H1 (cell line): ENCODE measurements around the gene ATP11A. TPM values are rescaled to one million over a fixed set of nuclear protein-coding genes. Genes with fewer than 3 reads are reported as not detected.

ENCODE experiments used
- CTCF ChIA-PET: fragments of 300-600 bp; sonication (Branson Sonifier 250); formaldehyde crosslinking; loops from one replicate; lab custom pipeline; 2021; ENCODE audit not compliant: partially characterized antibody; lab: Charles Lee
- POLR2A ChIA-PET: fragments of 300-600 bp; sonication (Branson Sonifier 250); formaldehyde crosslinking; loops from one replicate; lab custom pipeline; 2021; ENCODE audit warnings: inconsistent platforms; ENCODE audit not compliant: partially characterized antibody; lab: Charles Lee
- DNase-seq, 2 experiments: peaks; one replicate each; pipeline versions ENCODE4 v3.0.0 to v3.0.0-alpha.2; 2010 to 2022; ENCODE audit warnings: low spot score in 2 of 2, low read depth in 1 of 2, mixed read lengths in 1 of 2
- FAIRE-seq: peaks from 2 replicates; lab custom pipeline; 2011; peaks lifted over from hg19 to GRCh38; lab: Jason Lieb, UNC
- H2AFZ ChIP-seq: 2 replicates; pipeline ENCODE4 v1.8.1; 2012; ENCODE audit warnings: low read length, inconsistent platforms
- H2AK5ac ChIP-seq: 2 replicates; pipeline ENCODE4 v1.6.1; 2013; ENCODE audit warnings: low read depth, low read length
- H2BK120ac ChIP-seq: replicated peaks from 2 replicates; pipeline ENCODE3; 2013; ENCODE audit warnings: low read depth, low read length, inconsistent platforms
- H2BK12ac ChIP-seq: 2 replicates; pipeline ENCODE4 v1.6.1; 2013; ENCODE audit warnings: low read depth, low read length
- H2BK15ac ChIP-seq: 2 replicates; pipeline ENCODE4 v1.6.1; 2013; ENCODE audit warnings: low read length
- H2BK20ac ChIP-seq: 2 replicates; pipeline ENCODE4 v1.6.1; 2013; ENCODE audit warnings: low read length
- H2BK5ac ChIP-seq: 2 replicates; pipeline ENCODE4 v1.6.1; 2013; ENCODE audit warnings: low read depth, low read length
- H3K14ac ChIP-seq: 2 replicates; pipeline ENCODE4 v1.6.1; 2013; ENCODE audit warnings: inconsistent platforms; ENCODE audit not compliant: insufficient read length
- H3K18ac ChIP-seq: 2 replicates; pipeline ENCODE4 v1.6.1; 2013; ENCODE audit warnings: low read length; ENCODE audit errors: extremely low read depth
- H3K23ac ChIP-seq: 2 replicates; pipeline ENCODE4 v1.6.1; 2013; ENCODE audit warnings: inconsistent platforms; ENCODE audit not compliant: insufficient read length
- H3K23me2 ChIP-seq: 2 replicates; pipeline ENCODE4 v1.6.1; 2013; ENCODE audit warnings: low read depth, low read length
- H3K27ac ChIP-seq: 2 replicates; pipeline ENCODE4 v1.6.1; 2011; ENCODE audit warnings: low read depth, low read length, inconsistent platforms
- H3K27me3 ChIP-seq, 4 experiments: replicated peaks in 1 of 4; 1 replicate in 1 of 4; 2 replicates in 3 of 4; pipeline versions ENCODE4 v1.6.1 to v1.8.1; 2011 to 2013; ENCODE audit warnings: low read length in 3 of 4, mild to moderate bottlenecking in 3 of 4, inconsistent platforms in 2 of 4, mixed read lengths in 2 of 4, moderate library complexity in 1 of 4; ENCODE audit not compliant: control insufficient read depth in 3 of 4, insufficient read depth in 3 of 4; ENCODE audit errors: extremely low read depth in 1 of 4
- H3K36me3 ChIP-seq, 4 experiments: 2 replicates each; pipeline versions ENCODE4 v1.6.1 to v1.8.1; 2011 to 2013; ENCODE audit warnings: mild to moderate bottlenecking in 4 of 4, low read length in 3 of 4, moderate library complexity in 2 of 4, control low read depth in 1 of 4, inconsistent platforms in 1 of 4; ENCODE audit not compliant: insufficient read depth in 4 of 4, control insufficient read depth in 2 of 4
- H3K4ac ChIP-seq: replicated peaks from 2 replicates; pipeline ENCODE3; 2013; ENCODE audit warnings: low read length, low read depth, mixed read lengths, inconsistent platforms; ENCODE audit not compliant: insufficient read length
- H3K4me1 ChIP-seq, 4 experiments: replicated peaks in 1 of 4; 1 replicate in 1 of 4; 2 replicates in 3 of 4; pipeline versions ENCODE4 v1.6.1 to v1.8.1; 2011 to 2013; ENCODE audit warnings: low read length in 3 of 4, inconsistent platforms in 2 of 4, mixed read lengths in 1 of 4; ENCODE audit not compliant: insufficient read depth in 4 of 4, control insufficient read depth in 3 of 4
- H3K4me2 ChIP-seq, 2 experiments: 2 replicates each; pipeline versions ENCODE4 v1.6.1 to v1.8.1; 2011 to 2013; ENCODE audit warnings: low read depth in 2 of 2, low read length in 2 of 2, control low read depth in 1 of 2, inconsistent platforms in 1 of 2, mild to moderate bottlenecking in 1 of 2; ENCODE audit not compliant: insufficient read depth in 1 of 2
- H3K4me3 ChIP-seq, 4 experiments: fragments of 200-600, 300-600 bp in 1 of 4; sonication (generic), shearing (Covaris generic), sonication (Bioruptor Twin) in 1 of 4; 2 replicates each; pipeline versions ENCODE4 v1.5.1 to v1.8.1; 2011 to 2016; ENCODE audit warnings: low read length in 4 of 4, low read depth in 3 of 4, control low read depth in 2 of 4, inconsistent platforms in 2 of 4, mild to moderate bottlenecking in 2 of 4, mixed read lengths in 1 of 4, moderate library complexity in 1 of 4; ENCODE audit not compliant: insufficient read depth in 2 of 4; ENCODE audit errors: extremely low read depth in 1 of 4
- H3K56ac ChIP-seq: replicated peaks from 2 replicates; pipeline ENCODE3; 2013; ENCODE audit warnings: low read depth, mild to moderate bottlenecking, mixed read lengths, low read length, inconsistent platforms; ENCODE audit not compliant: insufficient read length
- H3K79me1 ChIP-seq: 2 replicates; pipeline ENCODE4 v1.6.1; 2013; ENCODE audit warnings: low read depth, low read length, control low read depth
- H3K79me2 ChIP-seq, 2 experiments: 2 replicates each; pipeline versions ENCODE4 v1.6.1 to v1.8.1; 2012 to 2013; ENCODE audit warnings: low read length in 2 of 2, mild to moderate bottlenecking in 2 of 2, inconsistent platforms in 1 of 2; ENCODE audit not compliant: insufficient read depth in 2 of 2, control insufficient read depth in 1 of 2
- H3K9ac ChIP-seq, 4 experiments: replicated peaks in 1 of 4; 1 replicate in 1 of 4; 2 replicates in 3 of 4; pipeline versions ENCODE4 v1.6.1 to v1.8.1; 2011 to 2013; ENCODE audit warnings: low read depth in 3 of 4, low read length in 3 of 4, control low read depth in 2 of 4, mild to moderate bottlenecking in 2 of 4, moderate library complexity in 2 of 4, inconsistent platforms in 1 of 4; ENCODE audit errors: extremely low read depth in 1 of 4
- H3K9me3 ChIP-seq, 2 experiments: 2 replicates each; pipeline versions ENCODE4 v1.6.1 to v1.8.1; 2012 to 2013; ENCODE audit warnings: mild to moderate bottlenecking in 2 of 2, moderate library complexity in 2 of 2, control low read depth in 1 of 2, inconsistent platforms in 1 of 2, low read depth in 1 of 2, low read length in 1 of 2, mixed read lengths in 1 of 2; ENCODE audit not compliant: insufficient read depth in 2 of 2
- H4K20me1 ChIP-seq, 2 experiments: replicated peaks in 1 of 2; 2 replicates each; pipeline versions ENCODE3 to v1.8.1; 2011 to 2013; ENCODE audit warnings: inconsistent platforms in 2 of 2, low read length in 2 of 2, mild to moderate bottlenecking in 1 of 2; ENCODE audit not compliant: insufficient read depth in 2 of 2, control insufficient read depth in 1 of 2
- H4K5ac ChIP-seq: 2 replicates; pipeline ENCODE4 v1.6.1; 2013; ENCODE audit warnings: low read length, low read depth, mixed read lengths, inconsistent platforms; ENCODE audit not compliant: insufficient read length
- H4K8ac ChIP-seq: 2 replicates; pipeline ENCODE4 v1.8.0; 2013; ENCODE audit warnings: mild to moderate bottlenecking, moderate library complexity, low read length, inconsistent platforms; ENCODE audit not compliant: insufficient read depth; ENCODE audit errors: extremely low read depth
- H4K91ac ChIP-seq: replicated peaks from 2 replicates; pipeline ENCODE3; 2013; ENCODE audit warnings: low read length, mixed read lengths, inconsistent platforms; ENCODE audit not compliant: insufficient read length
- ATF2 ChIP-seq: IDR thresholded peaks from 2 replicates; pipeline ENCODE4 v1.6.1; 2012; ENCODE audit warnings: low read length, inconsistent platforms
- BRCA1 ChIP-seq: IDR thresholded peaks from 2 replicates; pipeline ENCODE4 v1.6.1; 2012; ENCODE audit warnings: low read depth, low read length, improper control_type of control experiment
- CBX8 ChIP-seq: fragments of 300-800, 300-1000 bp; sonication (generic); IDR thresholded peaks from 2 replicates; pipeline ENCODE4 v1.7.1; 2016; ENCODE audit warnings: low read depth, low read length, borderline replicate concordance
- EGR1 ChIP-seq: IDR thresholded peaks from 2 replicates; pipeline ENCODE4 v1.6.1; 2011; ENCODE audit warnings: low read depth, low read length, borderline replicate concordance
- PHF8 ChIP-seq: fragments of 200-600 bp; sonication (generic); conservative IDR thresholded peaks from 2 replicates; pipeline ENCODE4 v1.7.1; 2012; ENCODE audit warnings: low read depth, mild to moderate bottlenecking, inconsistent platforms, low read length, moderate library complexity
- RFX5 ChIP-seq: IDR thresholded peaks from 2 replicates; pipeline ENCODE4 v1.6.1; 2011; ENCODE audit warnings: low read depth, low read length, improper control_type of control experiment, borderline replicate concordance
- SIRT6 ChIP-seq: IDR thresholded peaks from one replicate; pipeline ENCODE4 v1.7.1; 2012; ENCODE audit warnings: low read length, inconsistent platforms
- SRF ChIP-seq: IDR thresholded peaks from 2 replicates; pipeline ENCODE4 v1.6.1; 2011; ENCODE audit warnings: mild to moderate bottlenecking, low read depth, low read length, moderate library complexity
- SUZ12 ChIP-seq: fragments of 200-600 bp; sonication (generic); IDR thresholded peaks from 2 replicates; pipeline ENCODE4 v1.6.1; 2012; ENCODE audit warnings: mild to moderate bottlenecking, inconsistent platforms, low read length, moderate library complexity, mixed read lengths
- TEAD4 ChIP-seq: IDR thresholded peaks from 2 replicates; pipeline ENCODE4 v1.6.1; 2012; ENCODE audit warnings: low read depth, low read length, inconsistent platforms, mixed read lengths
- ZNF274 ChIP-seq: IDR thresholded peaks from 2 replicates; pipeline ENCODE4 v1.7.0; 2012; ENCODE audit warnings: low read length, borderline replicate concordance; ENCODE audit errors: extremely low read depth
- WGBS, 2 experiments: shearing (Covaris generic) in 1 of 2; methylation state at CpG; one replicate each; pipeline versions ENCODE4 v1.1.6 to v1.1.7; 2013 to 2015; ENCODE audit warnings: low lambda C conversion rate in 2 of 2, mixed read lengths in 2 of 2, inconsistent platforms in 1 of 2, low coverage in 1 of 2, missing lambda C conversion rate in 1 of 2; ENCODE audit not compliant: insufficient replicate concordance in 2 of 2, insufficient coverage in 1 of 2, insufficient read length in 1 of 2; ENCODE audit errors: extremely low coverage in 1 of 2, missing lambda C conversion rate in 1 of 2; 5-methylcytosine and 5-hydroxymethylcytosine counted together
- polyA plus RNA-seq, 7 experiments: library from polyadenylated mRNA; depleted of rRNA in 3 of 7; stranded (reverse) in 5 of 7; unstranded in 2 of 7; fragments of >200 nt in 5 of 7; fragments of 200-250 nt in 2 of 7; gene quantifications; 1 replicate in 5 of 7; 2 replicates in 1 of 7; 4 replicates in 1 of 7; pipeline versions ENCODE4 v1.2.1 to v1.2.3, GENCODE V29; 2011 to 2013; ENCODE audit warnings: missing spikeins in 2 of 7, mixed read lengths in 2 of 7
- total RNA-seq: library from RNA; stranded (reverse); fragmentation: NEBNext Ultra II Directional; extraction: Animal tissue kit (Norgen Biotek cat#: 25700); gene quantifications from 2 replicates; pipeline ENCODE4 v1.2.1, GENCODE V29; 2021

ATP11A gene
- total and polyA plus RNA-seq, 2 of the 8 experiments (the other 6 are each of a cell fraction or from before 2014, with no cell fraction given) = 28.8 to 72.9 TPM

- H3K56ac ChIP-seq = no peak overlapping the region
- no peak overlapping the region for H2AFZ ChIP-seq
- no peak overlapping the region for H3K23ac ChIP-seq
- DNase-seq (no peak), FAIRE-seq (no peak)
- no peaks in the 10 kb centered on the region for H3K36me3 ChIP-seq
- WGBS, 2 experiments = 94% methylated on average over 2 of the region's 2 CpGs; no CpG with 5 or more reads in 1 of the 2 experiments
- no peak overlapping the region for H2BK12ac ChIP-seq
- H3K4ac ChIP-seq = no peak overlapping the region
- no peak overlapping the region for H3K27ac ChIP-seq
- H3K4me1 ChIP-seq = peaks cover 2 to 8% (median 4%) of the 10 kb centered on the region in 4 experiments; a peak in 6 of 7 replicates
- H3K9ac ChIP-seq = no peak overlapping the region
- H2BK20ac ChIP-seq = no peak overlapping the region
- no peak overlapping the region for H2BK5ac ChIP-seq
- no peak overlapping the region for H2BK15ac ChIP-seq
- H3K4me2 ChIP-seq = no peak overlapping the region
- H2AK5ac ChIP-seq = no peak overlapping the region
- H4K8ac ChIP-seq = no peak overlapping the region
- no peak overlapping the region for H4K5ac ChIP-seq
- H3K4me3 ChIP-seq = no peak overlapping the region
- H3K18ac ChIP-seq = no peak overlapping the region
- H2BK120ac ChIP-seq = no peak overlapping the region
- H3K9me3 ChIP-seq = peaks cover 4 to 10% of the 10 kb centered on the region in 2 experiments
- no peak overlapping the region for H3K14ac ChIP-seq
- no peak overlapping the region for H4K91ac ChIP-seq
- POLR2A ChIA-PET = interaction anchor here (1.3 kb wide), 1 partner anchor 14 kb away, joined by 3 read pairs; no protein-coding TSS in a partner anchor
- H4K20me1 ChIP-seq = peaks cover 0 to 1% of the 10 kb centered on the region in 2 experiments
- H3K79me1 ChIP-seq = peaks cover 2% of the 10 kb centered on the region; the same call in 1 of the 2 replicates
- H3K23me2 ChIP-seq = no peaks in the 10 kb centered on the region
- CTCF ChIA-PET = interaction anchor here (0.6 to 1.1 kb wide), 2 partner anchors 16 to 20 kb away, joined by 3 read pairs; no protein-coding TSS in a partner anchor
- H3K79me2 ChIP-seq = no peaks in the 10 kb centered on the region
- H3K27me3 ChIP-seq = no peaks in the 10 kb centered on the region
- TF ChIP-seq ZNF274 (no peak), PHF8 (no peak), TEAD4 (no peak), SRF (no peak), RFX5 (no peak), ATF2 (no peak), EGR1 (no peak), BRCA1 (no peak), SIRT6 (no peak), SUZ12 (no peak), CBX8 (no peak)
These were observed 234.5 kb downstream of the ATP11A start for GRCh38 chr13:112924365-112924764.
